ENCODE results near the gene CT47A7. TPM values are rescaled to one million over a fixed set of nuclear protein-coding genes. Genes with fewer than 3 reads are reported as not detected.
A peak's percentile ranks its signal among the peaks of the same experiment; 100 is the strongest.
"Not testable (repeated sequence)": the region's sequence is repeated elsewhere in the genome, so short reads cannot be mapped to it uniquely, and the experiment has no call there.

Gene CT47A7
- total RNA-seq = not detected

- DNase-seq = not testable (repeated sequence)
These were observed at the start of gene CT47A7 for GRCh38 chrX:120956500-120956899. CT47A7 (minus strand) TSS chrX:120956600; CDS start chrX:120956345, 255 bp downstream.

GRCh38 chrX:121000589-121000988 lies 44.2 kb upstream of the CT47A7 start:
- peak; percentile 1 for DNase-seq

DNA sequence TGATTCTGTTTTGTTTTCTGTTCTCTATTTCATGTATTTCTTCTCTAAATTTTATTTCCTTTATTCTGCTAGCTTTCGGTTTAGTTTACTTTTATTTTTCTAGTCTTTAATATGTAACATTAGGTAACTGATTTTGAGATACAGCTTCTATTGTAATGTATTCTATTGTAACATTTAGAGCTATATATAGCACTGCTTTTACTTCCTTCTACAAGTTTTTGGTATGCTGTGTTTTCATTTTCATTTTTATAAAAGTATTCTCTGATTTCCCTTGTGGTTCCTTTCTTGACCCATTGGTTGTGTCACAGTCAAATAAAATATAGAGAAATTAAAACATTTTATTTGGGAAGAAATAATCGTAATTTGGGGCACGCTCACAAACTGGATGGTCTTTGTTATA lies 43.0 kb upstream of the CT47A7 start:
- no peak for DNase-seq

- not testable (repeated sequence) for DNase-seq
These were observed 29.3 kb upstream of the CT47A7 start, which contains the start of gene CT47A1 for GRCh38 chrX:120985660-120986059. CT47A1 (minus strand) TSS chrX:120985760; CDS start chrX:120985529, 231 bp downstream.

Small RNA genes within 50 kb of the gene (small RNA-seq; reads per million reads assigned to genes)
- gene AL670379.1 (ENCODE audit: low replicate concordance) (not detected), gene AL670379.10 (ENCODE audit: low replicate concordance) (not detected), gene AL670379.11 (ENCODE audit: low replicate concordance) (not detected), gene AL670379.12 (ENCODE audit: low replicate concordance) (not detected), gene AL670379.2 (ENCODE audit: low replicate concordance) (not detected), gene AL670379.3 (ENCODE audit: low replicate concordance) (not detected), gene AL670379.4 (ENCODE audit: low replicate concordance) (not detected), gene AL670379.5 (ENCODE audit: low replicate concordance) (not detected), gene AL670379.6 (ENCODE audit: low replicate concordance) (not detected), gene AL670379.7 (ENCODE audit: low replicate concordance) (not detected), gene AL670379.8 (ENCODE audit: low replicate concordance) (not detected), gene AL670379.9 (ENCODE audit: low replicate concordance) (not detected)

Other genes with a start within 250 kb of the CT47A7 start
- gene CT47B1, start 80.7 kb downstream of the CT47A7 start, total RNA-seq = not detected
- not detected for gene CT47A11, start 19.4 kb downstream of the CT47A7 start, total RNA-seq
- gene CT47A10, start 14.6 kb downstream of the CT47A7 start, total RNA-seq = not detected
- not detected for gene CT47A9, start 9.7 kb downstream of the CT47A7 start, total RNA-seq
- gene CT47A8, start 4.9 kb downstream of the CT47A7 start, total RNA-seq = not detected
- gene CT47A6, start 4.9 kb upstream of the CT47A7 start, total RNA-seq = not detected
- not detected for gene CT47A5, start 9.7 kb upstream of the CT47A7 start, total RNA-seq
- gene CT47A4, start 14.6 kb upstream of the CT47A7 start, total RNA-seq = not detected
- not detected for gene CT47A3, start 19.5 kb upstream of the CT47A7 start, total RNA-seq
- gene CT47A2, start 24.3 kb upstream of the CT47A7 start, total RNA-seq = not detected
- not detected for gene CT47A1, start 29.2 kb upstream of the CT47A7 start, total RNA-seq
- gene GLUD2, start 91.0 kb upstream of the CT47A7 start, total RNA-seq = 2.8 TPM